PC-9 (cell line): ENCODE measurements around the gene CYP3A7. TPM values are rescaled to one million over a fixed set of nuclear protein-coding genes. Genes with fewer than 3 reads are reported as not detected.
"Not testable (repeated sequence)": the region's sequence is repeated elsewhere in the genome, so short reads cannot be mapped to it uniquely, and the experiment has no call there.

Experiments used
- BruUV-seq: library from RNA; stranded (reverse); fragments of 400-500 nt; replicated peaks from 2 replicates; lab custom pipeline; 2021; lab: Mats Ljungman, UMichigan
- CTCF ChIA-PET: fragments of 300-600 bp; sonication (Branson Sonifier 250); formaldehyde crosslinking; loops from one replicate; lab custom pipeline; 2022; ENCODE audit warnings: antibody characterized with exemption; lab: Charles Lee
- POLR2A ChIA-PET: fragments of 300-600 bp; sonication (Branson Sonifier 250); formaldehyde crosslinking; loops from one replicate; lab custom pipeline; 2022; ENCODE audit warnings: antibody characterized with exemption; ENCODE audit not compliant: unreplicated experiment; lab: Charles Lee
- DNase-seq, 2 experiments: peaks; one replicate each; pipeline versions ENCODE4 v3.0.0 to v3.0.0-alpha.2; 2015 to 2022; ENCODE audit warnings: mixed read lengths in 1 of 2
- H2AFZ ChIP-seq: fragments of 200-600 bp; sonication (generic); 2 replicates; pipeline ENCODE4 v1.8.1; 2017; ENCODE audit warnings: antibody characterized with exemption
- H3F3A ChIP-seq: fragments of 200-600 bp; sonication (generic); 2 replicates; pipeline ENCODE4 v1.8.1; 2017; ENCODE audit warnings: antibody characterized with exemption, mild to moderate bottlenecking, low read depth; ENCODE audit not compliant: insufficient read depth
- H3K27ac ChIP-seq: fragments of 200-600 bp; sonication (generic); 2 replicates; pipeline ENCODE4 v1.6.1; 2016; ENCODE audit warnings: mixed run types
- H3K27me3 ChIP-seq: fragments of 200-600 bp; sonication (generic); 2 replicates; pipeline ENCODE4 v1.6.1; 2016; ENCODE audit warnings: low read depth, mixed run types; ENCODE audit not compliant: insufficient read depth
- H3K36me3 ChIP-seq: fragments of 200-600 bp; sonication (generic); 2 replicates; pipeline ENCODE4 v1.6.1; 2016; ENCODE audit warnings: low read depth, mixed run types
- H3K4me1 ChIP-seq: fragments of 200-600 bp; sonication (generic); replicated peaks from 2 replicates; pipeline ENCODE4 v1.6.1; 2016; ENCODE audit warnings: mixed run types; ENCODE audit not compliant: insufficient read depth
- H3K4me2 ChIP-seq: fragments of 200-600 bp; sonication (generic); 2 replicates; pipeline ENCODE4 v1.6.1; 2017; ENCODE audit warnings: mixed run types
- H3K4me3 ChIP-seq: fragments of 200-600 bp; sonication (generic); 2 replicates; pipeline ENCODE4 v1.6.1; 2016; ENCODE audit warnings: mixed run types
- H3K79me2 ChIP-seq: fragments of 200-600 bp; sonication (generic); 2 replicates; pipeline ENCODE4 v1.6.1; 2017; ENCODE audit warnings: low read depth, mixed run types
- H3K9me2 ChIP-seq: fragments of 200-600 bp; sonication (generic); 2 replicates; pipeline ENCODE4 v1.8.1; 2017; ENCODE audit warnings: mild to moderate bottlenecking; ENCODE audit not compliant: insufficient read depth
- H3K9me3 ChIP-seq: fragments of 200-600 bp; sonication (generic); 2 replicates; pipeline ENCODE4 v1.8.1; 2016; ENCODE audit warnings: low read depth; ENCODE audit not compliant: insufficient read depth
- H4K20me1 ChIP-seq: fragments of 200-600 bp; sonication (generic); 2 replicates; pipeline ENCODE4 v1.8.1; 2017; ENCODE audit not compliant: insufficient read depth
- CTCF ChIP-seq: fragments of 200-600 bp; sonication (generic); conservative IDR thresholded peaks from 2 replicates; pipeline ENCODE4 v1.6.1; 2017; ENCODE audit warnings: mixed run types, antibody characterized with exemption, mild to moderate bottlenecking, moderate library complexity
- EZH2 ChIP-seq: fragments of 200-600 bp; sonication (generic); IDR thresholded peaks from 2 replicates; pipeline ENCODE4 v1.8.0; 2017; ENCODE audit warnings: antibody characterized with exemption, low read depth
- intact Hi-C: fragments of 100-400 bp; cut with micrococcal nuclease; formaldehyde crosslinking; loops from one replicate; pipeline ENCODE4 v1.10.0; 2022; ENCODE audit not compliant: unreplicated experiment
- total RNA-seq: library from RNA; stranded (reverse); gene quantifications from 2 replicates; pipeline ENCODE4 v1.2.3, GENCODE V29; 2021

Gene CYP3A7
- total RNA-seq, 1 experiment from 2014 or later: not detected

GRCh38 chr7:99780588-99780987, 45.6 kb upstream of the CYP3A7 start:
- TF ChIP-seq CTCF (no peak), EZH2 (no peak)
- no peak overlapping the region for H3K27ac ChIP-seq
- BruUV-seq: no TSS peak
- H3K4me1 ChIP-seq: 0 out of 2 replicates have a peak, but pooled peaks cover 5% of the 10 kb centered on the region
- H3K36me3 ChIP-seq: no peaks in the 10 kb centered on the region
- H3F3A ChIP-seq: no peaks in the 10 kb centered on the region
- POLR2A ChIA-PET: no interaction called here
- H3K9me2 ChIP-seq: no peaks in the 10 kb centered on the region
- H3K27me3 ChIP-seq: 0 out of 2 replicates have a peak, but pooled peaks cover 4% of the 10 kb centered on the region
- no peaks in the 10 kb centered on the region for H3K79me2 ChIP-seq
- DNase-seq: no peak
- no peaks in the 10 kb centered on the region for H3K9me3 ChIP-seq
- H2AFZ ChIP-seq: no peak overlapping the region
- H4K20me1 ChIP-seq: no peaks in the 10 kb centered on the region
- H3K4me3 ChIP-seq: no peak overlapping the region
- CTCF ChIA-PET: no interaction called here
- intact Hi-C loops: no loop called here
- H3K4me2 ChIP-seq: no peak overlapping the region

GRCh38 chr7:99779949-99780348, 45.0 kb upstream of the CYP3A7 start:
- BruUV-seq: no TSS peak
- Histone ChIP-seq H3K4me2 (no peak overlapping the region), H3K27ac (no peak overlapping the region), H3K27me3 (0 out of 2 replicates have a peak, but pooled peaks cover 4% of the 10 kb centered on the region), H3K9me2 (no peaks in the 10 kb centered on the region), H3K4me3 (no peak overlapping the region), H4K20me1 (no peaks in the 10 kb centered on the region), H2AFZ (no peak overlapping the region), H3F3A (no peaks in the 10 kb centered on the region), H3K4me1 (0 out of 2 replicates have a peak, but pooled peaks cover 5% of the 10 kb centered on the region), H3K36me3 (no peaks in the 10 kb centered on the region), H3K79me2 (no peaks in the 10 kb centered on the region), H3K9me3 (no peaks in the 10 kb centered on the region)
- POLR2A ChIA-PET: interaction anchor here (0.7 kb wide), 1 partner anchor 69 kb away, joined by 3 read pairs; no protein-coding TSS in a partner anchor
- DNase-seq: no peak
- intact Hi-C loops: no loop called here
- CTCF ChIA-PET: no interaction called here
- TF ChIP-seq CTCF: no peak

- no peak overlapping the region for H3K4me2 ChIP-seq
- H3K79me2 ChIP-seq: no peaks in the 10 kb centered on the region
- H3K4me3 ChIP-seq: no peak overlapping the region
- H4K20me1 ChIP-seq: no peaks in the 10 kb centered on the region
- no peaks in the 10 kb centered on the region for H3K36me3 ChIP-seq
- H3K4me1 ChIP-seq: 0 out of 2 replicates have a peak, but pooled peaks cover 5% of the 10 kb centered on the region
- H3K27ac ChIP-seq: no peak overlapping the region
- POLR2A ChIA-PET: no interaction called here
- DNase-seq: no peak
- H3F3A ChIP-seq: no peaks in the 10 kb centered on the region
- TF ChIP-seq CTCF: no peak
- no peak for TF ChIP-seq EZH2
- CTCF ChIA-PET: no interaction called here
- no peak overlapping the region for H2AFZ ChIP-seq
- intact Hi-C loops: no loop called here
- no TSS peak for BruUV-seq
- 0 out of 2 replicates have a peak, but pooled peaks cover 4% of the 10 kb centered on the region for H3K27me3 ChIP-seq
- no peaks in the 10 kb centered on the region for H3K9me3 ChIP-seq
- H3K9me2 ChIP-seq: no peaks in the 10 kb centered on the region
Observed at GRCh38 chr7:99778880-99779279, 43.9 kb upstream of the CYP3A7 start.

GRCh38 chr7:99773395-99773794, 38.4 kb upstream of the CYP3A7 start:
- H3F3A ChIP-seq, DNase-seq, BruUV-seq, H3K4me2 ChIP-seq, H3K9me2 ChIP-seq, H2AFZ ChIP-seq, CTCF ChIA-PET, H3K27ac ChIP-seq, H3K4me3 ChIP-seq, H4K20me1 ChIP-seq, H3K27me3 ChIP-seq, H3K79me2 ChIP-seq, POLR2A ChIA-PET, intact Hi-C loops, H3K9me3 ChIP-seq, H3K4me1 ChIP-seq, H3K36me3 ChIP-seq: not testable (repeated sequence)
